ENCODE results near the gene TMEM63B.
"Not testable (repeated sequence)": the region's sequence is repeated elsewhere in the genome, so short reads cannot be mapped to it uniquely, and the experiment has no call there.

TMEM63B gene

GRCh38 chr6:44127186-44128019 is at the start of gene TMEM63B, which contains the start of gene MRPL14:
Gene TMEM63B, plus strand, starts transcription at chr6:44127554. Its CDS starts 7,031 bp downstream, at chr6:44134585.
Gene MRPL14, minus strand, starts transcription at chr6:44127452. Its CDS starts 10,841 bp downstream, at chr6:44116611.
- peak; percentile 99 for DNase-seq (ENCODE audit: low spot score)

- no peak for DNase-seq (ENCODE audit: low spot score)
Observed at GRCh38 chr6:44078219-44078826, 49.0 kb upstream of the TMEM63B start.

GRCh38 chr6:44078827-44079671 is 48.3 kb upstream of the TMEM63B start:
- peak; percentile 80 for DNase-seq (ENCODE audit: low spot score)

- DNase-seq (ENCODE audit: low spot score): no peak
Observed at GRCh38 chr6:44079672-44080071, 47.7 kb upstream of the TMEM63B start.

GRCh38 chr6:44080561-44081521 is 46.5 kb upstream of the TMEM63B start:
- DNase-seq (ENCODE audit: low spot score): no peak

- DNase-seq (ENCODE audit: low spot score): no peak
Observed at GRCh38 chr6:44081753-44082152, 45.6 kb upstream of the TMEM63B start.

GRCh38 chr6:44082872-44083321 is 44.5 kb upstream of the TMEM63B start:
- no peak for DNase-seq (ENCODE audit: low spot score)

- peak; percentile 64 for DNase-seq (ENCODE audit: low spot score)
Observed at GRCh38 chr6:44084231-44085014, 42.9 kb upstream of the TMEM63B start.

- DNase-seq (ENCODE audit: low spot score): no peak
Observed at GRCh38 chr6:44085219-44085618, 42.1 kb upstream of the TMEM63B start.

GRCh38 chr6:44086931-44087574 is 40.3 kb upstream of the TMEM63B start:
- no peak for DNase-seq (ENCODE audit: low spot score)

- DNase-seq (ENCODE audit: low spot score): no peak
Observed at GRCh38 chr6:44087623-44088022, 39.7 kb upstream of the TMEM63B start.

GRCh38 chr6:44088827-44089590 is 38.3 kb upstream of the TMEM63B start:
- no peak for DNase-seq (ENCODE audit: low spot score)

- DNase-seq (ENCODE audit: low spot score): no peak
Observed at GRCh38 chr6:44090465-44090864, 36.9 kb upstream of the TMEM63B start.

- DNase-seq (ENCODE audit: low spot score): not testable (repeated sequence)
Observed at GRCh38 chr6:44091356-44091755, 36.0 kb upstream of the TMEM63B start.

- DNase-seq (ENCODE audit: low spot score): no peak
Observed at GRCh38 chr6:44091981-44092884, 35.1 kb upstream of the TMEM63B start.

GRCh38 chr6:44093066-44093465 is 34.3 kb upstream of the TMEM63B start:
- DNase-seq (ENCODE audit: low spot score): no peak

GRCh38 chr6:44093750-44094402 is 33.5 kb upstream of the TMEM63B start:
- no peak for DNase-seq (ENCODE audit: low spot score)
